ENCODE results near the gene DLG2. TPM values are rescaled to one million over a fixed set of nuclear protein-coding genes. Genes with fewer than 3 reads are reported as not detected.
A peak's percentile ranks its signal among the peaks of the same experiment; 100 is the strongest.

DLG2 gene
- total and polyA plus RNA-seq, 4 experiments from 2014 or later = 0.78 to 2.7 (median 1.9) TPM

- intact Hi-C loops (cut with micrococcal nuclease) = no loop called here
- no peak overlapping the region for H3K4me3 ChIP-seq (ENCODE audit: low read length in 2 of 2)
- no peak overlapping the region for H3K27ac ChIP-seq (ENCODE audit: low read depth, low read length)
- Mint-ChIP-seq H3K27me3 (no peaks in the 10 kb centered on the region), H3K36me3 (no peaks in the 10 kb centered on the region), H3K4me1 (no peaks in the 10 kb centered on the region), H3K27ac (no peak overlapping the region), H3K9me3 (peaks cover 7 to 52% (median 22%) of the 10 kb centered on the region in 8 donors), H3K4me3 (no peak overlapping the region)
- DNase-seq = no peak
- ChIA-PET CTCF (ENCODE audit: partially characterized antibody) (no interaction called here), POLR2A (ENCODE audit: partially characterized antibody) (no interaction called here)
- H3K36me3 ChIP-seq (ENCODE audit: insufficient read depth, low read length) = no peaks in the 10 kb centered on the region
- no peaks in the 10 kb centered on the region for H3K4me1 ChIP-seq (ENCODE audit: insufficient read depth, low read length)
- no peaks in the 10 kb centered on the region for H3K27me3 ChIP-seq (ENCODE audit: insufficient read depth, low read length)
- H3K9me3 ChIP-seq (ENCODE audit: control insufficient read depth in 1 of 2, low read length in 2 of 2) = no peaks in the 10 kb centered on the region
Measured at GRCh38 chr11:84686716-84687115, 940.4 kb downstream of the DLG2 start.

- peaks cover 8 to 52% (median 22%) of the 10 kb centered on the region in 8 donors for H3K9me3 Mint-ChIP-seq
- no peaks in the 10 kb centered on the region for H3K4me1 Mint-ChIP-seq
- Histone ChIP-seq H3K9me3 (ENCODE audit: control insufficient read depth in 1 of 2, low read length in 2 of 2) (no peaks in the 10 kb centered on the region), H3K27me3 (ENCODE audit: insufficient read depth, low read length) (no peaks in the 10 kb centered on the region), H3K4me1 (ENCODE audit: insufficient read depth, low read length) (no peaks in the 10 kb centered on the region), H3K36me3 (ENCODE audit: insufficient read depth, low read length) (no peaks in the 10 kb centered on the region), H3K4me3 (ENCODE audit: low read length in 2 of 2) (no peak overlapping the region), H3K27ac (ENCODE audit: low read depth, low read length) (no peak overlapping the region)
- no peaks in the 10 kb centered on the region for H3K27me3 Mint-ChIP-seq
- intact Hi-C loops (cut with micrococcal nuclease) = no loop called here
- H3K27ac Mint-ChIP-seq = no peak overlapping the region
- CTCF ChIA-PET (ENCODE audit: partially characterized antibody) = no interaction called here
- H3K4me3 Mint-ChIP-seq = no peak overlapping the region
- POLR2A ChIA-PET (ENCODE audit: partially characterized antibody) = no interaction called here
- DNase-seq = no peak
- no peaks in the 10 kb centered on the region for H3K36me3 Mint-ChIP-seq
Measured at GRCh38 chr11:84685976-84686375, 941.2 kb downstream of the DLG2 start.

GRCh38 chr11:84685149-84685548 is 942.0 kb downstream of the DLG2 start:
- H3K4me3 Mint-ChIP-seq = no peak overlapping the region
- Histone ChIP-seq H3K27me3 (ENCODE audit: insufficient read depth, low read length) (no peaks in the 10 kb centered on the region), H3K4me3 (ENCODE audit: low read length in 2 of 2) (no peak overlapping the region), H3K9me3 (ENCODE audit: control insufficient read depth in 1 of 2, low read length in 2 of 2) (no peaks in the 10 kb centered on the region), H3K27ac (ENCODE audit: low read depth, low read length) (no peak overlapping the region), H3K4me1 (ENCODE audit: insufficient read depth, low read length) (no peaks in the 10 kb centered on the region), H3K36me3 (ENCODE audit: insufficient read depth, low read length) (no peaks in the 10 kb centered on the region)
- no peak for DNase-seq
- ChIA-PET POLR2A (ENCODE audit: partially characterized antibody) (no interaction called here), CTCF (ENCODE audit: partially characterized antibody) (no interaction called here)
- no peaks in the 10 kb centered on the region for H3K27me3 Mint-ChIP-seq
- intact Hi-C loops (cut with micrococcal nuclease) = no loop called here
- H3K27ac Mint-ChIP-seq = no peak overlapping the region
- H3K9me3 Mint-ChIP-seq = peaks cover 8 to 52% (median 22%) of the 10 kb centered on the region in 8 donors
- H3K4me1 Mint-ChIP-seq = no peaks in the 10 kb centered on the region
- H3K36me3 Mint-ChIP-seq = no peaks in the 10 kb centered on the region

GRCh38 chr11:84681456-84681855 is 945.7 kb downstream of the DLG2 start:
- POLR2A ChIA-PET (ENCODE audit: partially characterized antibody) = no interaction called here
- H3K27me3 Mint-ChIP-seq = no peaks in the 10 kb centered on the region
- H3K4me1 ChIP-seq (ENCODE audit: insufficient read depth, low read length) = no peaks in the 10 kb centered on the region
- intact Hi-C loops (cut with micrococcal nuclease) = no loop called here
- CTCF ChIA-PET (ENCODE audit: partially characterized antibody) = no interaction called here
- H3K27ac ChIP-seq (ENCODE audit: low read depth, low read length) = no peak overlapping the region
- no peak overlapping the region for H3K4me3 Mint-ChIP-seq
- H3K9me3 ChIP-seq (ENCODE audit: control insufficient read depth in 1 of 2, low read length in 2 of 2) = no peaks in the 10 kb centered on the region
- no peaks in the 10 kb centered on the region for H3K36me3 Mint-ChIP-seq
- no peak overlapping the region for H3K27ac Mint-ChIP-seq
- H3K4me3 ChIP-seq (ENCODE audit: low read length in 2 of 2) = no peak overlapping the region
- H3K36me3 ChIP-seq (ENCODE audit: insufficient read depth, low read length) = no peaks in the 10 kb centered on the region
- no peaks in the 10 kb centered on the region for H3K27me3 ChIP-seq (ENCODE audit: insufficient read depth, low read length)
- DNase-seq = no peak
- no peaks in the 10 kb centered on the region for H3K4me1 Mint-ChIP-seq
- peaks cover 6 to 39% (median 22%) of the 10 kb centered on the region in 8 donors for H3K9me3 Mint-ChIP-seq

GRCh38 chr11:84675396-84676025 is 951.6 kb downstream of the DLG2 start:
- DNase-seq = no peak
- Mint-ChIP-seq H3K36me3 (no peaks in the 10 kb centered on the region), H3K27ac (no peak overlapping the region), H3K9me3 (peaks cover 0 to 26% (median 12%) of the 10 kb centered on the region in 8 donors), H3K4me1 (no peaks in the 10 kb centered on the region), H3K27me3 (no peaks in the 10 kb centered on the region), H3K4me3 (no peak overlapping the region)
- Histone ChIP-seq H3K27ac (ENCODE audit: low read depth, low read length) (no peak overlapping the region), H3K4me3 (ENCODE audit: low read length in 2 of 2) (no peak overlapping the region), H3K27me3 (ENCODE audit: insufficient read depth, low read length) (no peaks in the 10 kb centered on the region), H3K4me1 (ENCODE audit: insufficient read depth, low read length) (no peaks in the 10 kb centered on the region), H3K36me3 (ENCODE audit: insufficient read depth, low read length) (no peaks in the 10 kb centered on the region), H3K9me3 (ENCODE audit: control insufficient read depth in 1 of 2, low read length in 2 of 2) (no peaks in the 10 kb centered on the region)
- ChIA-PET CTCF (ENCODE audit: partially characterized antibody) (no interaction called here), POLR2A (ENCODE audit: partially characterized antibody) (no interaction called here)
- intact Hi-C loops (cut with micrococcal nuclease) = no loop called here

- no peak for DNase-seq
- no peaks in the 10 kb centered on the region for H3K36me3 Mint-ChIP-seq
Measured at GRCh38 chr11:84673753-84674152, 953.4 kb downstream of the DLG2 start.

GRCh38 chr11:84671325-84671999 is 955.7 kb downstream of the DLG2 start:
- H3K9me3 Mint-ChIP-seq = peaks cover 0 to 36% (median 17%) of the 10 kb centered on the region in 8 donors
- Histone ChIP-seq H3K4me3 (ENCODE audit: low read length in 2 of 2) (no peak overlapping the region), H3K4me1 (ENCODE audit: insufficient read depth, low read length) (no peaks in the 10 kb centered on the region), H3K9me3 (ENCODE audit: control insufficient read depth in 1 of 2, low read length in 2 of 2) (no peaks in the 10 kb centered on the region), H3K27me3 (ENCODE audit: insufficient read depth, low read length) (no peaks in the 10 kb centered on the region), H3K36me3 (ENCODE audit: insufficient read depth, low read length) (no peaks in the 10 kb centered on the region), H3K27ac (ENCODE audit: low read depth, low read length) (no peak overlapping the region)
- H3K4me1 Mint-ChIP-seq = no peaks in the 10 kb centered on the region
- CTCF ChIA-PET (ENCODE audit: partially characterized antibody) = no interaction called here
- intact Hi-C loops (cut with micrococcal nuclease) = no loop called here
- no peaks in the 10 kb centered on the region for H3K36me3 Mint-ChIP-seq
- no peaks in the 10 kb centered on the region for H3K27me3 Mint-ChIP-seq
- POLR2A ChIA-PET (ENCODE audit: partially characterized antibody) = no interaction called here
- no peak overlapping the region for H3K27ac Mint-ChIP-seq
- no peak for DNase-seq
- H3K4me3 Mint-ChIP-seq = no peak overlapping the region

More at GRCh38 chr11:84673753-84674152, 953.4 kb downstream of the DLG2 start:
- no peak overlapping the region for H3K27ac ChIP-seq (ENCODE audit: low read depth, low read length)
- no peaks in the 10 kb centered on the region for H3K9me3 ChIP-seq (ENCODE audit: control insufficient read depth in 1 of 2, low read length in 2 of 2)
- H3K27ac Mint-ChIP-seq = peak overlapping the region in 1 of 7 donors; percentile 10
- no peaks in the 10 kb centered on the region for H3K27me3 Mint-ChIP-seq
- peaks cover 0 to 38% (median 17%) of the 10 kb centered on the region in 8 donors for H3K9me3 Mint-ChIP-seq
- ChIA-PET CTCF (ENCODE audit: partially characterized antibody) (no interaction called here), POLR2A (ENCODE audit: partially characterized antibody) (no interaction called here)
- no peak overlapping the region for H3K4me3 ChIP-seq (ENCODE audit: low read length in 2 of 2)
- no peaks in the 10 kb centered on the region for H3K27me3 ChIP-seq (ENCODE audit: insufficient read depth, low read length)
- no peaks in the 10 kb centered on the region for H3K4me1 Mint-ChIP-seq
- H3K4me3 Mint-ChIP-seq = no peak overlapping the region
- intact Hi-C loops (cut with micrococcal nuclease) = no loop called here
- no peaks in the 10 kb centered on the region for H3K4me1 ChIP-seq (ENCODE audit: insufficient read depth, low read length)
- H3K36me3 ChIP-seq (ENCODE audit: insufficient read depth, low read length) = no peaks in the 10 kb centered on the region

Measured in CD4-positive, alpha-beta memory T cell (primary cell).